H1 (cell line): ENCODE data around the gene SLC35F3. TPM values are rescaled to one million over a fixed set of nuclear protein-coding genes. Genes with fewer than 3 reads are reported as not detected.

Experiments used
- CTCF ChIA-PET: fragments of 300-600 bp; sonication (Branson Sonifier 250); formaldehyde crosslinking; loops from one replicate; lab custom pipeline; 2021; ENCODE audit not compliant: partially characterized antibody; lab: Charles Lee
- POLR2A ChIA-PET: fragments of 300-600 bp; sonication (Branson Sonifier 250); formaldehyde crosslinking; loops from one replicate; lab custom pipeline; 2021; ENCODE audit warnings: inconsistent platforms; ENCODE audit not compliant: partially characterized antibody; lab: Charles Lee
- DNase-seq, 2 experiments: peaks; one replicate each; pipeline versions ENCODE4 v3.0.0 to v3.0.0-alpha.2; 2010 to 2022; ENCODE audit warnings: low spot score in 2 of 2, low read depth in 1 of 2, mixed read lengths in 1 of 2
- FAIRE-seq: peaks from 2 replicates; lab custom pipeline; 2011; peaks lifted over from hg19 to GRCh38; lab: Jason Lieb, UNC
- H2AFZ ChIP-seq: 2 replicates; pipeline ENCODE4 v1.8.1; 2012; ENCODE audit warnings: low read length, inconsistent platforms
- H2AK5ac ChIP-seq: 2 replicates; pipeline ENCODE4 v1.6.1; 2013; ENCODE audit warnings: low read depth, low read length
- H2BK120ac ChIP-seq: replicated peaks from 2 replicates; pipeline ENCODE3; 2013; ENCODE audit warnings: low read depth, low read length, inconsistent platforms
- H2BK12ac ChIP-seq: 2 replicates; pipeline ENCODE4 v1.6.1; 2013; ENCODE audit warnings: low read depth, low read length
- H2BK15ac ChIP-seq: 2 replicates; pipeline ENCODE4 v1.6.1; 2013; ENCODE audit warnings: low read length
- H2BK20ac ChIP-seq: 2 replicates; pipeline ENCODE4 v1.6.1; 2013; ENCODE audit warnings: low read length
- H2BK5ac ChIP-seq: 2 replicates; pipeline ENCODE4 v1.6.1; 2013; ENCODE audit warnings: low read depth, low read length
- H3K14ac ChIP-seq: 2 replicates; pipeline ENCODE4 v1.6.1; 2013; ENCODE audit warnings: inconsistent platforms; ENCODE audit not compliant: insufficient read length
- H3K18ac ChIP-seq: 2 replicates; pipeline ENCODE4 v1.6.1; 2013; ENCODE audit warnings: low read length; ENCODE audit errors: extremely low read depth
- H3K23ac ChIP-seq: 2 replicates; pipeline ENCODE4 v1.6.1; 2013; ENCODE audit warnings: inconsistent platforms; ENCODE audit not compliant: insufficient read length
- H3K23me2 ChIP-seq: 2 replicates; pipeline ENCODE4 v1.6.1; 2013; ENCODE audit warnings: low read depth, low read length
- H3K27ac ChIP-seq: 2 replicates; pipeline ENCODE4 v1.6.1; 2011; ENCODE audit warnings: low read depth, low read length, inconsistent platforms
- H3K27me3 ChIP-seq, 4 experiments: replicated peaks in 1 of 4; 1 replicate in 1 of 4; 2 replicates in 3 of 4; pipeline versions ENCODE4 v1.6.1 to v1.8.1; 2011 to 2013; ENCODE audit warnings: low read length in 3 of 4, mild to moderate bottlenecking in 3 of 4, inconsistent platforms in 2 of 4, mixed read lengths in 2 of 4, moderate library complexity in 1 of 4; ENCODE audit not compliant: control insufficient read depth in 3 of 4, insufficient read depth in 3 of 4; ENCODE audit errors: extremely low read depth in 1 of 4
- H3K36me3 ChIP-seq, 4 experiments: 2 replicates each; pipeline versions ENCODE4 v1.6.1 to v1.8.1; 2011 to 2013; ENCODE audit warnings: mild to moderate bottlenecking in 4 of 4, low read length in 3 of 4, moderate library complexity in 2 of 4, control low read depth in 1 of 4, inconsistent platforms in 1 of 4; ENCODE audit not compliant: insufficient read depth in 4 of 4, control insufficient read depth in 2 of 4
- H3K4ac ChIP-seq: replicated peaks from 2 replicates; pipeline ENCODE3; 2013; ENCODE audit warnings: low read length, low read depth, mixed read lengths, inconsistent platforms; ENCODE audit not compliant: insufficient read length
- H3K4me1 ChIP-seq, 4 experiments: replicated peaks in 1 of 4; 1 replicate in 1 of 4; 2 replicates in 3 of 4; pipeline versions ENCODE4 v1.6.1 to v1.8.1; 2011 to 2013; ENCODE audit warnings: low read length in 3 of 4, inconsistent platforms in 2 of 4, mixed read lengths in 1 of 4; ENCODE audit not compliant: insufficient read depth in 4 of 4, control insufficient read depth in 3 of 4
- H3K4me2 ChIP-seq, 2 experiments: 2 replicates each; pipeline versions ENCODE4 v1.6.1 to v1.8.1; 2011 to 2013; ENCODE audit warnings: low read depth in 2 of 2, low read length in 2 of 2, control low read depth in 1 of 2, inconsistent platforms in 1 of 2, mild to moderate bottlenecking in 1 of 2; ENCODE audit not compliant: insufficient read depth in 1 of 2
- H3K4me3 ChIP-seq, 4 experiments: fragments of 200-600, 300-600 bp in 1 of 4; sonication (generic), shearing (Covaris generic), sonication (Bioruptor Twin) in 1 of 4; 2 replicates each; pipeline versions ENCODE4 v1.5.1 to v1.8.1; 2011 to 2016; ENCODE audit warnings: low read length in 4 of 4, low read depth in 3 of 4, control low read depth in 2 of 4, inconsistent platforms in 2 of 4, mild to moderate bottlenecking in 2 of 4, mixed read lengths in 1 of 4, moderate library complexity in 1 of 4; ENCODE audit not compliant: insufficient read depth in 2 of 4; ENCODE audit errors: extremely low read depth in 1 of 4
- H3K56ac ChIP-seq: replicated peaks from 2 replicates; pipeline ENCODE3; 2013; ENCODE audit warnings: low read depth, mild to moderate bottlenecking, mixed read lengths, low read length, inconsistent platforms; ENCODE audit not compliant: insufficient read length
- H3K79me1 ChIP-seq: 2 replicates; pipeline ENCODE4 v1.6.1; 2013; ENCODE audit warnings: low read depth, low read length, control low read depth
- H3K79me2 ChIP-seq, 2 experiments: 2 replicates each; pipeline versions ENCODE4 v1.6.1 to v1.8.1; 2012 to 2013; ENCODE audit warnings: low read length in 2 of 2, mild to moderate bottlenecking in 2 of 2, inconsistent platforms in 1 of 2; ENCODE audit not compliant: insufficient read depth in 2 of 2, control insufficient read depth in 1 of 2
- H3K9ac ChIP-seq, 4 experiments: replicated peaks in 1 of 4; 1 replicate in 1 of 4; 2 replicates in 3 of 4; pipeline versions ENCODE4 v1.6.1 to v1.8.1; 2011 to 2013; ENCODE audit warnings: low read depth in 3 of 4, low read length in 3 of 4, control low read depth in 2 of 4, mild to moderate bottlenecking in 2 of 4, moderate library complexity in 2 of 4, inconsistent platforms in 1 of 4; ENCODE audit errors: extremely low read depth in 1 of 4
- H3K9me3 ChIP-seq, 2 experiments: 2 replicates each; pipeline versions ENCODE4 v1.6.1 to v1.8.1; 2012 to 2013; ENCODE audit warnings: mild to moderate bottlenecking in 2 of 2, moderate library complexity in 2 of 2, control low read depth in 1 of 2, inconsistent platforms in 1 of 2, low read depth in 1 of 2, low read length in 1 of 2, mixed read lengths in 1 of 2; ENCODE audit not compliant: insufficient read depth in 2 of 2
- H4K20me1 ChIP-seq, 2 experiments: replicated peaks in 1 of 2; 2 replicates each; pipeline versions ENCODE3 to v1.8.1; 2011 to 2013; ENCODE audit warnings: inconsistent platforms in 2 of 2, low read length in 2 of 2, mild to moderate bottlenecking in 1 of 2; ENCODE audit not compliant: insufficient read depth in 2 of 2, control insufficient read depth in 1 of 2
- H4K5ac ChIP-seq: 2 replicates; pipeline ENCODE4 v1.6.1; 2013; ENCODE audit warnings: low read length, low read depth, mixed read lengths, inconsistent platforms; ENCODE audit not compliant: insufficient read length
- H4K8ac ChIP-seq: 2 replicates; pipeline ENCODE4 v1.8.0; 2013; ENCODE audit warnings: mild to moderate bottlenecking, moderate library complexity, low read length, inconsistent platforms; ENCODE audit not compliant: insufficient read depth; ENCODE audit errors: extremely low read depth
- H4K91ac ChIP-seq: replicated peaks from 2 replicates; pipeline ENCODE3; 2013; ENCODE audit warnings: low read length, mixed read lengths, inconsistent platforms; ENCODE audit not compliant: insufficient read length
- BCL11A ChIP-seq, 2 experiments: IDR thresholded peaks; one replicate each; pipeline ENCODE4 v1.6.1; 2011; ENCODE audit warnings: low read depth in 2 of 2, low read length in 2 of 2, mild to moderate bottlenecking in 2 of 2
- CEBPB ChIP-seq: IDR thresholded peaks from 2 replicates; pipeline ENCODE4 v1.6.1; 2012; ENCODE audit warnings: low read depth, low read length
- CTCF ChIP-seq, 3 experiments: IDR thresholded peaks; 1 replicate in 2 of 3; 2 replicates in 1 of 3; pipeline versions ENCODE4 v1.5.1 to v1.6.1; 2011; ENCODE audit warnings: low read length in 3 of 3, mild to moderate bottlenecking in 3 of 3, inconsistent platforms in 2 of 3, low read depth in 1 of 3, moderate library complexity in 1 of 3; ENCODE audit not compliant: insufficient read depth in 1 of 3; ENCODE audit errors: control extremely low read depth in 1 of 3
- EZH2 ChIP-seq: fragments of 200-600 bp; sonication (generic); IDR thresholded peaks from 2 replicates; pipeline ENCODE4 v1.7.1; 2012; ENCODE audit warnings: low read depth, mild to moderate bottlenecking, moderate library complexity, low read length, inconsistent platforms; ENCODE audit not compliant: severe bottlenecking
- KDM1A ChIP-seq: fragments of 200-600, 300-600 bp; sonication (generic); IDR thresholded peaks from 2 replicates; pipeline ENCODE4 v1.7.1; 2016; ENCODE audit warnings: mild to moderate bottlenecking, low read length, borderline replicate concordance
- KDM4A ChIP-seq: IDR thresholded peaks from one replicate; pipeline ENCODE4 v1.7.1; 2012; ENCODE audit warnings: low read depth, mild to moderate bottlenecking, moderate library complexity, low read length, inconsistent platforms; ENCODE audit not compliant: severe bottlenecking
- POU5F1 ChIP-seq: IDR thresholded peaks from 2 replicates; pipeline ENCODE4 v1.6.1; 2011; ENCODE audit warnings: low read depth, mild to moderate bottlenecking, low read length, moderate library complexity
- RAD21 ChIP-seq, 2 experiments: IDR thresholded peaks in 1 of 2; conservative IDR thresholded peaks in 1 of 2; 2 replicates each; pipeline ENCODE4 v1.6.1; 2011; ENCODE audit warnings: low read depth in 2 of 2, low read length in 2 of 2, improper control_type of control experiment in 1 of 2, inconsistent platforms in 1 of 2, mild to moderate bottlenecking in 1 of 2, moderate library complexity in 1 of 2
- SP2 ChIP-seq: IDR thresholded peaks from 2 replicates; pipeline ENCODE4 v1.6.1; 2012; ENCODE audit warnings: mild to moderate bottlenecking, low read length, inconsistent platforms
- SUZ12 ChIP-seq: fragments of 200-600 bp; sonication (generic); IDR thresholded peaks from 2 replicates; pipeline ENCODE4 v1.6.1; 2012; ENCODE audit warnings: mild to moderate bottlenecking, inconsistent platforms, low read length, moderate library complexity, mixed read lengths
- ZNF274 ChIP-seq: IDR thresholded peaks from 2 replicates; pipeline ENCODE4 v1.7.0; 2012; ENCODE audit warnings: low read length, borderline replicate concordance; ENCODE audit errors: extremely low read depth
- WGBS, 2 experiments: shearing (Covaris generic) in 1 of 2; methylation state at CpG; one replicate each; pipeline versions ENCODE4 v1.1.6 to v1.1.7; 2013 to 2015; ENCODE audit warnings: low lambda C conversion rate in 2 of 2, mixed read lengths in 2 of 2, inconsistent platforms in 1 of 2, low coverage in 1 of 2, missing lambda C conversion rate in 1 of 2; ENCODE audit not compliant: insufficient replicate concordance in 2 of 2, insufficient coverage in 1 of 2, insufficient read length in 1 of 2; ENCODE audit errors: extremely low coverage in 1 of 2, missing lambda C conversion rate in 1 of 2; 5-methylcytosine and 5-hydroxymethylcytosine counted together
- polyA plus RNA-seq, 7 experiments: library from polyadenylated mRNA; depleted of rRNA in 3 of 7; stranded (reverse) in 5 of 7; unstranded in 2 of 7; fragments of >200 nt in 5 of 7; fragments of 200-250 nt in 2 of 7; gene quantifications; 1 replicate in 5 of 7; 2 replicates in 1 of 7; 4 replicates in 1 of 7; pipeline versions ENCODE4 v1.2.1 to v1.2.3, GENCODE V29; 2011 to 2013; ENCODE audit warnings: missing spikeins in 2 of 7, mixed read lengths in 2 of 7
- total RNA-seq: library from RNA; stranded (reverse); fragmentation: NEBNext Ultra II Directional; extraction: Animal tissue kit (Norgen Biotek cat#: 25700); gene quantifications from 2 replicates; pipeline ENCODE4 v1.2.1, GENCODE V29; 2021

Gene SLC35F3
- total and polyA plus RNA-seq, 2 of the 8 experiments (the other 6 are each of a cell fraction or from before 2014, with no cell fraction given), result 0.78 to 1.2 TPM

- no peaks in the 10 kb centered on the region for H3K79me2 ChIP-seq
- H2BK120ac ChIP-seq, result no peak overlapping the region
- WGBS, 2 experiments, result 82% methylated on average over 3 of the region's 3 CpGs; no CpG with 5 or more reads in 1 of the 2 experiments
- FAIRE-seq (no peak), DNase-seq (no peak)
- H3K27ac ChIP-seq, result no peak overlapping the region
- H3K4me1 ChIP-seq, result peaks cover 0 to 3% (median under 1%) of the 10 kb centered on the region in 4 experiments; a peak in 1 of 7 replicates
- no peak overlapping the region for H3K4ac ChIP-seq
- no peak overlapping the region for H4K5ac ChIP-seq
- H2AFZ ChIP-seq, result no peak overlapping the region
- no peak overlapping the region for H3K4me2 ChIP-seq
- no peak overlapping the region for H2BK15ac ChIP-seq
- H2AK5ac ChIP-seq, result no peak overlapping the region
- H3K79me1 ChIP-seq, result no peaks in the 10 kb centered on the region
- H3K4me3 ChIP-seq, result no peak overlapping the region
- H2BK5ac ChIP-seq, result no peak overlapping the region
- no peak overlapping the region for H3K14ac ChIP-seq
- H3K23ac ChIP-seq, result no peak overlapping the region
- H3K23me2 ChIP-seq, result no peaks in the 10 kb centered on the region
- no peak overlapping the region for H4K91ac ChIP-seq
- CTCF ChIA-PET, result interaction anchor here (0.7 to 9.1 kb wide), 6 partner anchors 11 to 168 kb away, joined by 3 to 146 read pairs (median 3); no protein-coding TSS in a partner anchor
- H4K8ac ChIP-seq, result no peak overlapping the region
- peaks cover 0 to 2% of the 10 kb centered on the region in 2 experiments for H4K20me1 ChIP-seq
- no peaks in the 10 kb centered on the region for H3K9me3 ChIP-seq
- no peak overlapping the region for H2BK20ac ChIP-seq
- no peak overlapping the region for H2BK12ac ChIP-seq
- H3K27me3 ChIP-seq, result no peaks in the 10 kb centered on the region
- H3K56ac ChIP-seq, result no peak overlapping the region
- no peak overlapping the region for H3K18ac ChIP-seq
- H3K9ac ChIP-seq, result no peak overlapping the region
- no peaks in the 10 kb centered on the region for H3K36me3 ChIP-seq
- POLR2A ChIA-PET, result interaction anchor here (0.8 kb wide), 1 partner anchor 13 kb away, joined by 3 read pairs; no protein-coding TSS in a partner anchor
- TF ChIP-seq KDM4A (no peak), SP2 (no peak), CTCF (IDR thresholded peaks at IDR 0.05; ENCODE audit: control extremely low read depth in 1 of 3, insufficient read depth in 1 of 3, low read depth in 1 of 3, low read length in 3 of 3) (no peak), RAD21 (IDR thresholded peaks at IDR 0.05 in 1 of 2, conservative IDR thresholded peaks at IDR 0.05 in 1 of 2; ENCODE audit: low read depth in 2 of 2, low read length in 2 of 2) (no peak), CEBPB (no peak), ZNF274 (no peak), POU5F1 (no peak), SUZ12 (no peak), BCL11A (IDR thresholded peaks at IDR 0.05; ENCODE audit: low read depth in 2 of 2, low read length in 2 of 2) (no peak), EZH2 (no peak), KDM1A (no peak)
Observed at GRCh38 chr1:234322097-234322496, 417.6 kb downstream of the SLC35F3 start.
